ENCODE results near the gene RNF186.
"Not testable (repeated sequence)": the region's sequence is repeated elsewhere in the genome, so short reads cannot be mapped to it uniquely, and the experiment has no call there.

Gene RNF186

DNA sequence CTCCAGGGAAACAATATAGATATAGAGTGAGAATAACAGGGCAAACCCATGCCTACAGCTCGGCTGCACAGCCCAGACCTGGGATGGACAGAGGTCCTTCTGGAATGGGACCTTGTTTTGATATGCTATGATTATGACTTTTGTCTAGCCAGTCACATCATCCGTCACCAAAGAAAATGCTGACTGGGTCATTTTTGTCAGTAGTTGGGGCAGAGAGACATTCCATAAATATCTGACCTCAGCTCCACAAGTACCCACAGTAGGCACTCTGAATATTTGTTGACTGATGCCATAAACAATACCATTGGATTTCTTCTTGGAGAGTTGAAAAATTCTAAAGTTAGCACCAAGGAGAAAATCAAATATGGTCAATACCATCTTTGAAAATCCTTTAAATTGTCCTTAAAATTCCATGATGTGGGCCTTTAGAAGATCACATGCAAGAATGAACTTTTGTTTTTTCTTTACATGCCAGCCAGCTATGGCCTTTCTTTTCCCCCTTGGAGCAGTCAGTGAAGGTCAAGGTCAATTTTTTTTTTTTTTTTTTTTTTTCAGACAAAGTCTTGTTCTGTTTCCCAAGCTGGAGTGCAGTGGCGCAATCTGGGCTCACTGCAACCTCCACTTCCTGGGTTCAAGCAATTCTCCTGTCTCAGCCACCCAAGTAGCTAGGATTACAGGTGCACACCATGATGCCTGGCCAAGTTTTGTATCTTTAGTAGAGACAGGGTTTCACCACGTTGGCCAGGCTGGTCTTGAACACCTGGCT is 22.7 kb downstream of the RNF186 start:
- TF ChIP-seq, protein P1, sequence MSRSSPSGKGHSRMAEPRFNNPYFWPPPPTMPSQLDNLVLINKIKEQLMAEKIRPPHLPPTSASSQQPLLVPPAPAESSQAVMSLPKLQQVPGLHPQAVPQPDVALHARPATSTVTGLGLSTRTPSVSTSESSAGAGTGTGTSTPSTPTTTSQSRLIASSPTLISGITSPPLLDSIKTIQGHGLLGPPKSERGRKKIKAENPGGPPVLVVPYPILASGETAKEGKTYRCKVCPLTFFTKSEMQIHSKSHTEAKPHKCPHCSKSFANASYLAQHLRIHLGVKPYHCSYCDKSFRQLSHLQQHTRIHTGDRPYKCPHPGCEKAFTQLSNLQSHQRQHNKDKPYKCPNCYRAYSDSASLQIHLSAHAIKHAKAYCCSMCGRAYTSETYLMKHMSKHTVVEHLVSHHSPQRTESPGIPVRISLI (tag by site-specific recombination; IDR thresholded peaks at IDR 0.05), result peak; percentile 49; the same call in 1 of the 2 replicates
- TF ChIP-seq ZIC2 (tag by site-specific recombination; IDR thresholded peaks at IDR 0.05), result no peak
- POLR2A ChIA-PET, result interaction anchor here (0.6 kb wide), 1 partner anchor 90 kb away, joined by 3 read pairs; the partner anchor contains the start of gene OTUD3
- H3K4me1 ChIP-seq (ENCODE audit: control insufficient read depth, insufficient read depth, low read length), result no peaks in the 10 kb centered on the region
- no peak overlapping the region for H3K4me3 ChIP-seq (ENCODE audit: low read depth, low read length)
- CTCF ChIA-PET, result interaction anchor here (0.5 kb wide), 1 partner anchor 11 kb away, joined by 4 read pairs; no protein-coding TSS in a partner anchor
- no peak overlapping the region for H3K27ac ChIP-seq (ENCODE audit: extremely low read depth, low read depth, low read length)
- H3K9me3 ChIP-seq (ENCODE audit: control insufficient read depth, insufficient read depth, low read depth, low read length), result no peaks in the 10 kb centered on the region
- no peaks in the 10 kb centered on the region for H3K36me3 ChIP-seq (ENCODE audit: control insufficient read depth in 2 of 2, insufficient read depth in 1 of 2, low read length in 2 of 2)

DNA sequence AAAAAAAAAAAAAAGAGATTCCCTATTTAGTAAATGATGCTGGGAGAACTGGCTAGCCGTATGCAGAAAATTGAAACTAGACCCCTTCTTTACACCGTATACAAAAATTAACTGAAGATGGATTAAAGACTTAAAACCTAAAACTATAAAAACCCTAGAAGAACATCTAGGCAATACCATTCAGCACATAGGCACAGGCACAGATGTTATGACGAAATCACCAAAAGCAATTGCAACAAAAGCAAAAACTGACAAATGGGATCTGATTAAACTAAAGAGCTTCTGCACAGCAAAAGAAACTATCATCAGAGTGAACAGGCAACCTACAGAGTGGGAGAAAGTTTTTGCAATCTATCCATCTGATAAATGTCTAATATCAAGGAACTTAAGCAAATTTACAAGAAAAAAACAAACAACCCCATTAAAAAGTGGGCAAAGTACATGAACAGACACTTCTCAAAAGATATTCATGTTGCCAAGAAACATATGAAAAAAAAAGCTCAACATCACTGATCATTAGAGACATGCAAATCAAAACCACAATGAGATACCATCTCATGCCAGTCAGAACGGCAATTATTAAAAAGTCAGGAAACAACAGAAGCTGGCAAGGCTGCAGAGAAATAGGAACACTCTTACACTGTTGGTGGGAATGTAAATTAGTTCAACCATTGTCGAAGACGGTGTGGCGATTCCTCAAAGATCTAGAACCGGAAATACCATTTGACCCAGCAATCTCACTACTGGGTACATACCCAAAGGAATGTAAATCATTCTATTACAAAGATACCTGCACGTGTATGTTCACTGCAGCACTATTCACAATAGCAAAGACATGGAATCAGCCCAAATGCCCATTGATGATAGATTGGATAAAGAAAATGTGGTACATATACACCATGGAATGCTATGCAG is 24.8 kb downstream of the RNF186 start:
- H3K9me3 ChIP-seq (ENCODE audit: control insufficient read depth, insufficient read depth, low read depth, low read length); H3K36me3 ChIP-seq (ENCODE audit: control insufficient read depth in 2 of 2, insufficient read depth in 1 of 2, low read length in 2 of 2); H3K4me3 ChIP-seq (ENCODE audit: low read depth, low read length); POLR2A ChIA-PET; H3K4me1 ChIP-seq (ENCODE audit: control insufficient read depth, insufficient read depth, low read length); H3K27ac ChIP-seq (ENCODE audit: extremely low read depth, low read depth, low read length): not testable (repeated sequence)
- CTCF ChIA-PET, result interaction anchor here (1.2 to 1.7 kb wide), 2 partner anchors 25 to 29 kb away, joined by 3 to 4 read pairs; no protein-coding TSS in a partner anchor
- TF ChIP-seq, protein P2, sequence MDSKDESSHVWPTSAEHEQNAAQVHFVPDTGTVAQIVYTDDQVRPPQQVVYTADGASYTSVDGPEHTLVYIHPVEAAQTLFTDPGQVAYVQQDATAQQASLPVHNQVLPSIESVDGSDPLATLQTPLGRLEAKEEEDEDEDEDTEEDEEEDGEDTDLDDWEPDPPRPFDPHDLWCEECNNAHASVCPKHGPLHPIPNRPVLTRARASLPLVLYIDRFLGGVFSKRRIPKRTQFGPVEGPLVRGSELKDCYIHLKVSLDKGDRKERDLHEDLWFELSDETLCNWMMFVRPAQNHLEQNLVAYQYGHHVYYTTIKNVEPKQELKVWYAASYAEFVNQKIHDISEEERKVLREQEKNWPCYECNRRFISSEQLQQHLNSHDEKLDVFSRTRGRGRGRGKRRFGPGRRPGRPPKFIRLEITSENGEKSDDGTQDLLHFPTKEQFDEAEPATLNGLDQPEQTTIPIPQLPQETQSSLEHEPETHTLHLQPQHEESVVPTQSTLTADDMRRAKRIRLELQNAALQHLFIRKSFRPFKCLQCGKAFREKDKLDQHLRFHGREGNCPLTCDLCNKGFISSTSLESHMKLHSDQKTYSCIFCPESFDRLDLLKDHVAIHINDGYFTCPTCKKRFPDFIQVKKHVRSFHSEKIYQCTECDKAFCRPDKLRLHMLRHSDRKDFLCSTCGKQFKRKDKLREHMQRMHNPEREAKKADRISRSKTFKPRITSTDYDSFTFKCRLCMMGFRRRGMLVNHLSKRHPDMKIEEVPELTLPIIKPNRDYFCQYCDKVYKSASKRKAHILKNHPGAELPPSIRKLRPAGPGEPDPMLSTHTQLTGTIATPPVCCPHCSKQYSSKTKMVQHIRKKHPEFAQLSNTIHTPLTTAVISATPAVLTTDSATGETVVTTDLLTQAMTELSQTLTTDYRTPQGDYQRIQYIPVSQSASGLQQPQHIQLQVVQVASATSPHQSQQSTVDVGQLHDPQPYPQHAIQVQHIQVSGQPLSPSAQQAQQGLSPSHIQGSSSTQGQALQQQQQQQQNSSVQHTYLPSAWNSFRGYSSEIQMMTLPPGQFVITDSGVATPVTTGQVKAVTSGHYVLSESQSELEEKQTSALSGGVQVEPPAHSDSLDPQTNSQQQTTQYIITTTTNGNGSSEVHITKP (tag by site-specific recombination; IDR thresholded peaks at IDR 0.05), result peak; percentile 67

DNA sequence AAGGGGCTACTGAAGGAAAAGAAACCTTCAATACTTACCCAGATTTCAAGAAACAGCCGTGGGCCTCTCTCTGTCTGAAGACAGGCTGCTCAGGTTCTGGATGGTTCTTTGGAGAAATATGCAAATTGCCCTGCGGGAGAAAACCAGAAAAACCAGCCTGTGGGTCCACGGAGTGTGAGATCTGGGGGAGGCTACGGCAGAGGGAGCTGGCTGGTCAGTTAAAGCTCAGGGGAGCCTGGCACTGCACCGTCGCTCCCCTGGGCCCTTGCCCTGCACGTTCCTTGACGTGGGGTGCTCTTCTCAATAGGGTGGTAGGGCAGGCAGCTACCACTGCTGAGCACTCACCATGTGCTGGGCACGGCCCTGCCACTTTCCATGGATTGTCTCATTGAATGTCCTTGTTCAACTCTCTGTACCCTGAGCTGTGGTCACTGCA is 28.1 kb downstream of the RNF186 start:
- TF ChIP-seq, protein P3, sequence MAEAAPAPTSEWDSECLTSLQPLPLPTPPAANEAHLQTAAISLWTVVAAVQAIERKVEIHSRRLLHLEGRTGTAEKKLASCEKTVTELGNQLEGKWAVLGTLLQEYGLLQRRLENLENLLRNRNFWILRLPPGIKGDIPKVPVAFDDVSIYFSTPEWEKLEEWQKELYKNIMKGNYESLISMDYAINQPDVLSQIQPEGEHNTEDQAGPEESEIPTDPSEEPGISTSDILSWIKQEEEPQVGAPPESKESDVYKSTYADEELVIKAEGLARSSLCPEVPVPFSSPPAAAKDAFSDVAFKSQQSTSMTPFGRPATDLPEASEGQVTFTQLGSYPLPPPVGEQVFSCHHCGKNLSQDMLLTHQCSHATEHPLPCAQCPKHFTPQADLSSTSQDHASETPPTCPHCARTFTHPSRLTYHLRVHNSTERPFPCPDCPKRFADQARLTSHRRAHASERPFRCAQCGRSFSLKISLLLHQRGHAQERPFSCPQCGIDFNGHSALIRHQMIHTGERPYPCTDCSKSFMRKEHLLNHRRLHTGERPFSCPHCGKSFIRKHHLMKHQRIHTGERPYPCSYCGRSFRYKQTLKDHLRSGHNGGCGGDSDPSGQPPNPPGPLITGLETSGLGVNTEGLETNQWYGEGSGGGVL (tag by site-specific recombination; IDR thresholded peaks at IDR 0.05), result no peak
- no peak for TF ChIP-seq PRDM1 (tag by site-specific recombination; IDR thresholded peaks at IDR 0.05)
- Histone ChIP-seq H3K36me3 (ENCODE audit: control insufficient read depth in 2 of 2, insufficient read depth in 1 of 2, low read length in 2 of 2) (no peaks in the 10 kb centered on the region; a peak in 1 of 3 replicates), H3K9me3 (ENCODE audit: control insufficient read depth, insufficient read depth, low read depth, low read length) (no peaks in the 10 kb centered on the region), H3K4me1 (ENCODE audit: control insufficient read depth, insufficient read depth, low read length) (no peaks in the 10 kb centered on the region), H3K4me3 (ENCODE audit: low read depth, low read length) (no peak overlapping the region), H3K27ac (ENCODE audit: extremely low read depth, low read depth, low read length) (no peak overlapping the region)
- ChIA-PET CTCF (interaction anchor here (1.1 kb wide), 1 partner anchor 25 kb away, joined by 5 read pairs; no protein-coding TSS in a partner anchor), POLR2A (no interaction called here)

DNA sequence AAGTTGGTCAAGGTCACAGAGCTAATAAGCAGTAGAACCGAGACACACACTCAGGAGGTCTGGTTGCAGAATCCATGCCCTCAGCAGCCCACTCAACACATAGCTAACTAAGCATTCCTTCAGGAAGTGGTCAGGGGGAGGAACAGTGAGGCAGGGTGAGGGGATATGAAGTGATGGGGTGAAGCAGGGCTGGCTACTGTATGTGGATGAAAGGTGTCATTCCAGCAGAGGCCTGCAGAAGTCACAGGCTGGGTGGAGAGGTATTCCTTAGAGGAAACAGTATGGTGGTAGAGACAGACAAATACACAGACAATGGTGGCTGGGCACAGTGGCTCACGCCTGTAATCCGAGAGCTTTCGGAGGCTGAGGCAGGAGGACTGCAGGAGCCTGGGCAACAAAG is 29.4 kb downstream of the RNF186 start:
- no peak overlapping the region for H3K4me3 ChIP-seq (ENCODE audit: low read depth, low read length)
- POLR2A ChIA-PET, result no interaction called here
- H3K4me1 ChIP-seq (ENCODE audit: control insufficient read depth, insufficient read depth, low read length), result no peaks in the 10 kb centered on the region
- no peak overlapping the region for H3K27ac ChIP-seq (ENCODE audit: extremely low read depth, low read depth, low read length)
- no peaks in the 10 kb centered on the region for H3K9me3 ChIP-seq (ENCODE audit: control insufficient read depth, insufficient read depth, low read depth, low read length)
- H3K36me3 ChIP-seq (ENCODE audit: control insufficient read depth in 2 of 2, insufficient read depth in 1 of 2, low read length in 2 of 2), result no peaks in the 10 kb centered on the region; a peak in 1 of 3 replicates
- CTCF ChIA-PET, result interaction anchor here (0.7 to 1.1 kb wide), 3 partner anchors 9 to 25 kb away, joined by 3 read pairs; no protein-coding TSS in a partner anchor
- no peak for TF ChIP-seq ZNF221 (tag by site-specific recombination; IDR thresholded peaks at IDR 0.05; ENCODE audit: borderline replicate concordance)
- TF ChIP-seq ZNF707 (tag by site-specific recombination; IDR thresholded peaks at IDR 0.05), result no peak
- no peak for TF ChIP-seq ZNF629 (tag by site-specific recombination; IDR thresholded peaks at IDR 0.05)
- TF ChIP-seq ZFP37 (tag by site-specific recombination; IDR thresholded peaks at IDR 0.05), result no peak
- TF ChIP-seq GLI4 (tag by site-specific recombination; IDR thresholded peaks at IDR 0.05), result no peak
- TF ChIP-seq, protein P4, sequence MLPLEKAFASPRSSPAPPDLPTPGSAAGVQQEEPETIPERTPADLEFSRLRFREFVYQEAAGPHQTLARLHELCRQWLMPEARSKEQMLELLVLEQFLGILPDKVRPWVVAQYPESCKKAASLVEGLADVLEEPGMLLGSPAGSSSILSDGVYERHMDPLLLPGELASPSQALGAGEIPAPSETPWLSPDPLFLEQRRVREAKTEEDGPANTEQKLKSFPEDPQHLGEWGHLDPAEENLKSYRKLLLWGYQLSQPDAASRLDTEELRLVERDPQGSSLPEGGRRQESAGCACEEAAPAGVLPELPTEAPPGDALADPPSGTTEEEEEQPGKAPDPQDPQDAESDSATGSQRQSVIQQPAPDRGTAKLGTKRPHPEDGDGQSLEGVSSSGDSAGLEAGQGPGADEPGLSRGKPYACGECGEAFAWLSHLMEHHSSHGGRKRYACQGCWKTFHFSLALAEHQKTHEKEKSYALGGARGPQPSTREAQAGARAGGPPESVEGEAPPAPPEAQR (tag by site-specific recombination; IDR thresholded peaks at IDR 0.05), result no peak
- TF ChIP-seq ZNF10 (tag by site-specific recombination; IDR thresholded peaks at IDR 0.05), result no peak
- no peak for TF ChIP-seq ZNF76 (tag by site-specific recombination; IDR thresholded peaks at IDR 0.05; ENCODE audit: borderline replicate concordance, low read depth)
- no peak for TF ChIP-seq ZBTB1 (tag by site-specific recombination; IDR thresholded peaks at IDR 0.05)
- TF ChIP-seq ZSCAN16 (tag by site-specific recombination; IDR thresholded peaks at IDR 0.05), result no peak
- TF ChIP-seq ZNF404 (tag by site-specific recombination; IDR thresholded peaks at IDR 0.05), result no peak
- TF ChIP-seq SALL2 (tag by site-specific recombination; IDR thresholded peaks at IDR 0.05; ENCODE audit: borderline replicate concordance), result no peak
